ENCODE measurements around the gene DNAL1. TPM values are rescaled to one million over a fixed set of nuclear protein-coding genes. Genes with fewer than 3 reads are reported as not detected.

The DNAL1 gene
- total and polyA plus RNA-seq, 2 of the 13 experiments (the other 11 are each of a cell fraction or from before 2014, with no cell fraction given) = 1.4 to 13.3 TPM

DNA sequence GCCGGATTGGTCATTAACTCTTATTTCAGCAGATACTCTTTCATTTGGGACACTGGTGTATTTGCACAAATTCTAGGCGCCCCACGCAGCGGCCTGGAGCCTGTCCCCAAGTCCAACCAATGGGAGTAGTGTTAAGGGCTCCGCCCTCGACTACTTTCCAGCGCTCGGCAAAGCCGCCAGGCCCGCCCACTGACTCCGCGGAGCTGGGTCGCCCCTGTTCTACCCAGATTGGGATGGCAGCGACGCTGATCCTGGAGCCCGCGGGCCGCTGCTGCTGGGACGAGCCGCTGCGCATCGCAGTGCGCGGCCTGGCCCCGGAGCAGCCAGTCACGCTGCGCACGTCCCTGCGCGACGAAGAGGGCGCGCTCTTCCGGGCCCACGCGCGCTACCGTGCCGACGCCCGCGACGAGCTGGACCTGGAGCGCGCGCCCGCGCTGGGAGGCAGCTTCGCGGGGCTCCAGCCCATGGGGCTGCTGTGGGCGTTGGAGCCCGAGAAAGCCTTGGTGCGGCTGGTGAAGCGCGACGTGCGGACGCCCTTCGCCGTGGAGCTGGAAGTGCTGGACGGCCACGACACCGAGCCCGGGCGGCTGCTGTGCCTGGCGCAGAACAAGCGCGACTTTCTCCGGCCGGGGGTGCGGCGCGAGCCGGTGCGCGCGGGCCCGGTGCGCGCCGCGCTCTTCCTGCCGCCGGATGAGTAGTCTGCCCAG lies 32.3 kb upstream of the DNAL1 start, which contains the start of gene ACOT6 (continued):
- TF ChIP-seq ZNF142 (CRISPR knock-in tag; IDR thresholded peaks at IDR 0.05) (peak; percentile 96), ZBTB38 (CRISPR knock-in tag; IDR thresholded peaks at IDR 0.05) (no peak; the same call in 1 of the 2 replicates), RARG (CRISPR knock-in tag; IDR thresholded peaks at IDR 0.05; ENCODE audit: low read depth) (0 out of 2 replicates have a peak, but pooled peaks have one; percentile 33), ZNF761 (CRISPR knock-in tag; conservative IDR thresholded peaks at IDR 0.05) (peak; percentile 69; the same call in 1 of the 2 replicates), TARDBP (CRISPR knock-in tag; IDR thresholded peaks at IDR 0.05) (peak; percentile 34; the same call in 1 of the 2 replicates), STAT5B (CRISPR knock-in tag; IDR thresholded peaks at IDR 0.05) (no peak), SETDB1 (CRISPR knock-in tag; IDR thresholded peaks at IDR 0.05; ENCODE audit: borderline replicate concordance) (no peak), ZSCAN29 (CRISPR knock-in tag; conservative IDR thresholded peaks at IDR 0.05) (peak; percentile 69; the same call in 1 of the 2 replicates), HOXA9 (CRISPR knock-in tag; IDR thresholded peaks at IDR 0.05; ENCODE audit: borderline replicate concordance) (peak; percentile 62; the same call in 1 of the 2 replicates), ZBTB49 (CRISPR knock-in tag; IDR thresholded peaks at IDR 0.05; ENCODE audit: borderline replicate concordance) (no peak), ZNF772 (CRISPR knock-in tag; IDR thresholded peaks at IDR 0.05) (no peak), ZNF678 (CRISPR knock-in tag; IDR thresholded peaks at IDR 0.05) (0 out of 2 replicates have a peak, but pooled peaks have one; percentile 28), PREB (CRISPR knock-in tag; IDR thresholded peaks at IDR 0.05) (no peak), DZIP1 (CRISPR knock-in tag; IDR thresholded peaks at IDR 0.05) (0 out of 2 replicates have a peak, but pooled peaks have one; percentile 10)

Measured in HepG2 (cell line).